HG03342 (cell line): ENCODE measurements around the gene FBF1.
"Not testable (repeated sequence)": the region's sequence is repeated elsewhere in the genome, so short reads cannot be mapped to it uniquely, and the experiment has no call there.

ENCODE experiments used
- ATAC-seq: cut with Tn5 transposase; IDR thresholded peaks from one replicate; pipeline ENCODE4 v1.9.1; 2021; ENCODE audit warnings: mild to moderate bottlenecking, moderate library complexity; ENCODE audit not compliant: unreplicated experiment

FBF1 gene, protein sequence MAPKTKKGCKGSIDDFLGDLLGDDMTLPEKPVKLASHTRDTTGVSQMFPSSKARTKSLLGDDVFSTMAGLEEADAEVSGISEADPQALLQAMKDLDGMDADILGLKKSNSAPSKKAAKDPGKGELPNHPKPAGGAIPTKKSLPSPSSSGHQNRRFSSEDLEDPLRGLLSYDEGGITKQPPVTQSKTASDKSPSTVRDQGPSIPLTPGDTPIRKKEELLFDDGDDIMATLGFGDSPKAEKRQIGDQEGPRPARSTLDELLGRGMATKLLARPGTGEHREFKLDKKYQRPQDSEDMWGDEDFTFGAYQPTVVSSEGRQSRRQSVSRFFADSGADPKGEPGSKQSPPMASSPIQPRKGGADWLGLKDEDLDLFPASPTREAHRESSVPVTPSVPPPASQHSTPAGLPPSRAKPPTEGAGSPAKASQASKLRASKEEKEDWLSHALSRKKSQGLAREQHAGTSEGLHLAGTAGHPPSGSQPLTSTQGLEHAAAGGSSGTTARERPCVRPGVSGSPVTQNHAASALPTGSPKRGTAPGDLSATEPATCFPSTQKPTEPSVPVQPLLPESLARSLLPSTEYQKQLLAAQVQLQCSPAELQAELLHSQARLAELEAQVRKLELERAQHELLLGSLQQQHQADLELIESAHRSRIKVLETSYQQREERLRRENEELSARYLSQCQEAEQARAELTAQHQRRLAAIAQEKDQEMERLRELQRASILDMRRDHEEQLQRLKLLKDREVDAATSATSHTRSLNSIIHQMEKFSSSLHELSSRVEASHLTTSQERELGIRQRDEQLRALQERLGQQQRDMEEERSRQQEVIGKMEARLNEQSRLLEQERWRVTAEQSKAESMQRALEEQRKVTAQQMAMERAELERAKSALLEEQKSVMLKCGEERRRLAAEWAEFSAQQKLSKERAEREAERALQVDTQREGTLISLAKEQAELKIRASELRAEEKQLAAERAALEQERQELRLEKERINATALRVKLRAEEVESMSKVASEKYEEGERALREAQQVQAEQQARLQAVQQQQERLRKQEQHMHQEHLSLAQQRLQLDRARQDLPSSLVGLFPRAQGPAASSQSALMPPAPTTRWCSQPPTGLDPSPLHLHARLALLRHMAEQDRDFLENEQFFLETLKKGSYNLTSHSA

GRCh38 chr17:75940727-75941441, at the start of gene FBF1:
FBF1 (minus strand) TSS chr17:75941042; CDS start chr17:75938149, 2,893 bp downstream.
- ATAC-seq, result peak; percentile 93

GRCh38 chr17:75987041-75987440, 46.2 kb upstream of the FBF1 start:
- no peak for ATAC-seq

DNA sequence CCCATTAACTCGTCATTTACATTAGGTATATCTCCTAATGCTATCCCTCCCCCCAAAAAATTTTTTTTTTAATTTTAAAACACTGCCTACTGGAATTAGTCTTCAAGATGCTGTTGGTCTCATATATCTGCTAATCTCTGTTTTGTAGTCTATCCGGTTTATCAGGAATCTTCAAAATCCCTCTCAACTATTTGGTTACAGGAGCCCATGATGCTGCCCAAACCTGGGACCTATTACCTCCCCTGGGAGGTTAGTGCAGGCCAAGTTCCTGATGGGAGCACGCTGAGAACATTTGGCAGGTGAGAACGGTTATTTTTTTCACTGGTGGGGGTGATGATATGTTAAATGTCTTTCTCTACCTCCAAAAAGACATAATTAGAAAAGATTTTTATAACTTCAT, 45.1 kb upstream of the FBF1 start:
- ATAC-seq, result no peak

DNA sequence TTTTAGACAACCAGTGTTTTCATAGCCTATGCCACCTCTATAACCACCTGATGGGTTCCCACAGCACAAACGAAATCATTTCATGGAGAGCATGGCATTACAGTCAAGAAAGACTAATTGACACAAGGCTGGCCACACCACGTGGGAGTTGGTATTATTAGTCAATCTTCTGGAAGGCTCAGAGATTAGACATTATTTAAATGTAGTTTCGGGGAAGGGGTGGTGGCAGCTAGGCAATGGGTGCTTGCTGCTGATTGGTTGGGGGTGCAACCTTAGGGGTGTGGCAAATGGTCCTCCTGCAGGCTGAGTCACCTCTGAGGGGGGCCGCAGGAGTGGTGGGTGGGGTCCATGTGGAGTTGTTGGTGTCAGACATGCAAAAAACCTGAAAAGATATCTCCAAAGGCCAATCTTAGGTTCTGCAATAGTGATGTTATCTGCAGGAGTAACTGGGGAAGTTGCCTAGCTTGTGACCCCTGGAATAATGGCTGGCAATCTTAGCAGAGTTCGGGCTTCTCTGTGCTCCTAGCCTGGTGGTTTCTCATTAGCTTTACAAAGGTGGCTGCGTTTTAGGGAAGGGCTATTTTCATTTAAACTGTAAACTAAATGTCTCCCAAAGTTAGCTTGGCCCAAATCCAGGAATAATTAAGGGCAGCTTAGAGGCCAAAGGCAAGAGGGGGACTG, 42.8 kb upstream of the FBF1 start:
- ATAC-seq, result no peak

DNA sequence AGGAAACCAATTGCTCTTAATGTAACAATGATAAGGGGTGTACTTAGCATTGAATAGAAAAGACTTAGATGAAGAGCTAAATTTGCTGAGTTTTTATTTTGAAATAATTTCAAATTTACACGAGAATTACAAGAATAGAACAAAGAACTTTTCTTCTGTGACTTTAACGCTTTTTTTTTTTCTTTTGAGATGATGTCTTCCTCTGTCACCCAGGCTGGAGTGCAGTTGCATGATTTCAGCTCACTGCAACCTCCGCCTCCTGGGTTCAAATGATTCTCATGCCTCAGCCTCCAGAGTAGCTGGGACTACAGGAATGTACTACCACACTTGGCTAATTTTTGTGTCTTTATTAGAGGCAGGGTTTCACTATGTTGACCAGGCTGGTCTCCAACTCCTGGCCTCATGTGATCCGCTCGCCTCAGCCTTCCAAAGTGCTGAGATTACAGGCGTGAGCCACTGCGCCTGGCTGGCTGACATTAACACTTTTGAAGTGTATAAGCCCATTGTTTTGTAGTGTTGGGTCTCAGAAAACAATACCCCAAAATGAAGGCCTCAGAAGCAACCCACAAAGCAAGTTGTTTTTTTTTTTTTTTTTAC, 40.3 kb upstream of the FBF1 start:
- no peak for ATAC-seq

GRCh38 chr17:75980188-75981018, 39.6 kb upstream of the FBF1 start:
- ATAC-seq, result no peak

GRCh38 chr17:75979705-75980187, 38.9 kb upstream of the FBF1 start:
- ATAC-seq, result peak; percentile 17

DNA sequence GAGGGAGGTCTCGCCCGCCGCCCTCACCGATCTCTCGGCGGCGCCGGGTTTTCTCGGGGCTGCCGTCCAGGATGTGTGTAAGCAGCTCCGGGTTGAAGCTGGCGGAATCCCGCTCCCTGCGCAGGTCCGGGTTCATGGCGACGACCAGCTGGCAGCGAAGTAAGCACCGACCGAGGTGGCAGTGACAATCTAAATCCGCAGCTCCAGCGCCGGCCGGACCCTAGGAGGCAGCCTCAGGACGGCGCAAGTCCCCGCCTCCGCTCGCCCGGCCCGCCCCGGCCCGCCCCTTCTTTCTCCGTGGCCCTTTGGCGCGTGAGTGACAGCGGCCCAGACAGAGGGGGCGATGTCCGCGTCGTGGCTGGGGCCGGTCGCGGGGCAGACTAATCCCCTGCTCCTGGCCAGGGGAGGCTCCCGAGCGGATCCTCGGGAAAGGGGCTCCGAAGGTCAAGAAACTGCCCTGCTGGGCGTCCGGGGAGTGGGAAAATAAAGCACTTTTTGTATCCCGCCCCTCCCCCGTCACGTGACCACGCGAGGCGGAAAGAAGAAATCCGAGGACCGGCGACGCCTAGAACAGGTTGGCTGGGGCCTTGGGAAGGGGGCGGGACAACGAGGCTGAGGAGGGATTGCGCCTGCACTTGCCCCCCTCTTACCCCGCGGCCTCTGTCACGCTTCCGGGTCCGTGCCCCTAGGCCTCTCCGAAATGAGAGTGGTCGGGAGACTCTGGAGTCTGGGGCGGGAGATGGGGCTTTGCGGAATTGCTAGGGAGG, 38.3 kb upstream of the FBF1 start, which contains the start of the genes ACOX1 and TEN1:
TSS of gene ACOX1 (minus strand) at position 229 of the 767 bp plus-strand sequence. CDS start at position 136, 93 bp downstream.
TSS of gene TEN1 (plus strand) at position 303 of the 767 bp plus-strand sequence. CDS start 6,953 bp downstream, outside the sequence.
- ATAC-seq, result peak; percentile 83

DNA sequence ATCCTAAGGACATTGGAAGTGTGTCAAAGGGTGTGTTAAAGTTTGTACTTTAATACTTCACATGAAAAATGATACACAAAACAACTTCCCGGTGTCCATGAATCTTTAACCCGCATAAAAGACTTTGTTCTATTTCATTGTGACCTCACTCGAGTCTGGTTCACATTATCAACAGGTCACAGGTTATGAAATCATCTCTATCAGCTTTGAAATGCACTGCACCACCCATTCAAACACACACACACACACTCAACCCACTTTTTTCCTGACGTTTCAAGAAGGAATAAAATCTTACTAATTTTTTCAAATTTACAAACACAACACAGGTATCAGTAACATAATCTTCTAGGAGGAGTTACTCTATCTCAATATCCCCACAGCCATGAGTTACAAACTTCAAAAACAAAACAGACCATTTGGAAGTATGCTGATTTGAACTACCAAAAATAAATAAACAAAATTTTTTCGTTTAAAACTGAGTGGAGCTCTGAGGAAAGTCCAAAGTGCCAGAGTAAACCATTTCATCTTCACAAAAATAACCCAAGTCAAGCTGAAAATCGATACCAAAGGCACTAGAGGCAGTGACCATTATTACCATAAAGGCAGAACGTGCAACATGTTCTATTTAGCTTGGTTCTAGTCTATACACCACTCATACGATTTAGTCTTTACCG, 35.5 kb upstream of the FBF1 start:
- ATAC-seq, result no peak

DNA sequence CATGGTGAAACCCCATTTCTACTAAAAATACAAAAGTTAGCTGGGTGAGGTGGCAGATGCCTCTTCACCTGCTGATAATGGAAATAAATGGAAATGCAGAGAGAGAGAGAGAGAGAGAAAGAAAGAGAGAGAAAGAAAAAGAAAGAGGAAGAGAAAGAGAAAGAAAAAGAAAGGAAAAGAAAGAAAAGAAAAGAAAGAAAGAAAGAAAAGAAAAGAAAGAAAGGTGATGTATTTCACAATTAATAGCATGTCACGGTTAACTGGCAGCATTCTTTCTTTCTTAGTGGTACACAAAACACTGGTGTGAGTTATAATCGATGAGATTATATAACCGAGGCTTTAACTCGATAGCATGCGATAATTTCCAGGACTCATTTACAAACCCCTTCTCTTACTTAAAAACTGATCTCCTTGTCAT, 34.9 kb upstream of the FBF1 start:
- no peak for ATAC-seq

DNA sequence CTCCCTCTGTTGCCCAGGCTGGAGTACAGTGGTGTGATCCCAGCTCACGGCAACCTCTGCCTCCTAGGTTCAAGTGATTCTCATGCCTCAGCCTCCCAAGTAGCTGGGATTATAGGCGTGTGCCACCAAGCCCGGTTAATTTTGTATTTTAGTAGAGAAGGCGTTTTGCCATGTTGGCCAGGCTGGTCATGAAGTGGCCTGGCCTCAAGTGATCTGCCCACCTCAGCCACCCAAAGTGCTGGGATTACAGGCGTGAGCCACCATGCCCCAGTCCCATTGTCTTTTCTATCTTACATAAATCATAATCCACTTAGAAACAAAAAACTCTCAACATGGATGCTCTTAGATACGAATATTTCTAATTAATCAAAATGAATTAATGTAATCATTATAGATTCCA, 34.3 kb upstream of the FBF1 start:
- ATAC-seq, result not testable (repeated sequence)

DNA sequence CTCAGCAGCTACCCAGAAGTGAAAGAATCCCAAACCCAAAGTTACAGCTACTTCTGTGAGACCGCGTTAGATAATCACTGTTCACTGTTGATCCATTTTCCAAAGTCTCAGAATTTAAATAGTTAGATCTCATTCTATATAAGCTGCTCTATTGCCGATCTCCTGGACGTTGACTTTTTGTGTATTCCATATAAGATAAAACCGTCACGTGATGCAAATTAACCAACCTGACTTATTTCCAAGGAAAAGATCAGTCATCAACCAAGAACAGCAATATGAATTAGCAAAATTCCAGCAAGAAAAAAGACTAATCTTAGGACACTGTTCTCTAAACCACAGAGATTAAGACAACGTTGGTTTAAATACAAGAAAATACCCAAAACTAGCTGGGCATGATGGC, 29.8 kb upstream of the FBF1 start:
- no peak for ATAC-seq

GRCh38 chr17:75970011-75970523, 29.2 kb upstream of the FBF1 start:
- ATAC-seq, result no peak

DNA sequence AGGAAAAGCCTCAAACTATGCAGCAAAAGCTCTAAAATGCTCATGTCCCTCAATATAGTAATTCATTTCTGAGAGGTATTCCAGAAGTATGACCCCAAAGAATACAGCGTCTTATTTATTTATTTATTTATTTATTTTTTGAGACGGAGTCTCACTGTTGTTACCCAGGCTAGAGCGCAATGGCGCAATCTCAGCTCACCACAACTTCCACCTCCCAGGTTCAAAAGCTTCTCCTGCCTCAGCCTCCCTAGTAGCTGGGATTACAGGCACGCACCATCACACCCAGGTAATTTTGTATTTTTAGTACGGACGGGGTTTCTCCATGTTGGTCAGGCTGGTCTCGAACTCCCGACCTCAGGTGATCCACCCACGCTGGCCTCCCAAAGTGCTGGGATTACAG, 28.2 kb upstream of the FBF1 start:
- not testable (repeated sequence) for ATAC-seq

- no peak for ATAC-seq
Measured at GRCh38 chr17:75965468-75965867, 24.6 kb upstream of the FBF1 start.

DNA sequence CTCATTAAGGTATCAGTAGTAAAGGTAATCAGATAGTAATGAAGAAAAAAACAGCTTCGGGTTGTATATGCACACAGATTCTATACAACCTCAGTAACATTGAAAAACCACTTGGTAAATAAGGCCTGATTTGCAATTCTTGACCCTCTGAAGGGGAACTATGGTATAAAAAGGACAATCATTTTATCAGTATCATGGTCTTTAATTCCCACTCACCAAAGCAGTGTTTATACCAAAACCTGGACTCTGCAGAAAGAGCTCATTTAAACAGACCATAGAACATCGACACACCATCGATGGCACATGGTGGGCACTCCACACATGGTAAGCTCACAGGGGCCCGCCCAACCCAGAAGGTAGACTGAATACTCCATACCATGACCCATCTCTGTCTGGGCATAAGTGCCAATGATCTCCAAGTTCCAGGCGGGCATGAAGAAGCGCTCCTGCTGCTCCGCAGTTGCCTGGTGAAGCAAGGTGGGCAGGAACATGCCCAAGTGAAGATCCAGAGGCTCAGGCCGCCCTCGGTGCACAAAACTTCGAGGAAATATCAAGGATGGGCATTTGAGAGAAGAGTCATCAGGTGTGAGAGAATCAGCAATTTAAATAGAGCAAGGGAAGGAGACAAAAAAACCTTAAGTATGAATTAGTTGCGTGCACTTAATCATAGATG, 19.1 kb upstream of the FBF1 start:
- ATAC-seq, result no peak
